HG03378 (cell line): ENCODE measurements around the gene FGF2.
"Not testable (repeated sequence)": the region's sequence is repeated elsewhere in the genome, so short reads cannot be mapped to it uniquely, and the experiment has no call there.

Experiments used
- ATAC-seq: cut with Tn5 transposase; IDR thresholded peaks from one replicate; pipeline ENCODE4 v1.9.1; 2021; ENCODE audit warnings: mild to moderate bottlenecking, moderate library complexity; ENCODE audit not compliant: unreplicated experiment

Gene FGF2

GRCh38 chr4:122812823-122813222, 13.8 kb upstream of the FGF2 start:
- not testable (repeated sequence) for ATAC-seq

DNA sequence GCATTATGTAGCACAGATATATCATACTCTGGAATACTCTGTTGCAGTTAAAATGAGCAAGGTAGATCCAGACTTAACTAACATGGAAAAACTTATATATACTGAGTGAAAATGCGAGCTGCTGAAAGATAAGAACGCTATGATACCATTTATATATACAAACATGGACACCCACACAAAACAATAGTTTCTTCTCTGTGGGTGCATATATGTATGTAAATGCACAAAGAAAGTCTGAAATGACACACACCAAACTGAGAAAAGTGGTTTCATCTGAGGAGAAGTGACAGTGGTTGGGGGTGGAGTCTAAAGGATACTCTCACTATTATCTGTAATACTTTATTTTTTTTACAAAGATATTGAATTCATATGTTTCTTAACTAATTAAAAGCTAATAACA, 12.2 kb upstream of the FGF2 start:
- peak; percentile 100 for ATAC-seq

DNA sequence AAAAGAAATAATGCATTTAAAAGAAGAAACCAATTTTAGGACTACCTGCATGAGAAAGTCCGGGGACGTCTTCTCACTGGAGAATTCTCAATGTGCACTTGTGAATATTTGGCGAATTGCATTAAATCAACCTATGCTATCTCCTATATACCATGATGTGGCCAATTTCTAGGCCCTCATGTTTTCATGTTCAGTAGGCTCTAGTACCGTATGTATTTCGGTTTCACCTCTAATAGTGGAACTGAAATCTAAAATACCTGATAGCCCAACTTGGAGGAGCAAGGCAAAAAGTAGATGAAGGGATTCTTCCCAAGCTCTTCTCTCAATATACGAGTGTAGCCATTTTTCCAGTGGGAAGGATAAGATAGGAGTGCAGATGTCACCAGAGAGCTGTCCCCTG, 11.4 kb upstream of the FGF2 start:
- no peak for ATAC-seq

GRCh38 chr4:122816476-122816875, 10.2 kb upstream of the FGF2 start:
- no peak for ATAC-seq

- no peak for ATAC-seq
These were observed 6.8 kb upstream of the FGF2 start for GRCh38 chr4:122819708-122820449.

- ATAC-seq = no peak
These were observed 5.5 kb upstream of the FGF2 start for GRCh38 chr4:122821092-122821491.

GRCh38 chr4:122822466-122822865, 4.2 kb upstream of the FGF2 start:
- no peak for ATAC-seq

DNA sequence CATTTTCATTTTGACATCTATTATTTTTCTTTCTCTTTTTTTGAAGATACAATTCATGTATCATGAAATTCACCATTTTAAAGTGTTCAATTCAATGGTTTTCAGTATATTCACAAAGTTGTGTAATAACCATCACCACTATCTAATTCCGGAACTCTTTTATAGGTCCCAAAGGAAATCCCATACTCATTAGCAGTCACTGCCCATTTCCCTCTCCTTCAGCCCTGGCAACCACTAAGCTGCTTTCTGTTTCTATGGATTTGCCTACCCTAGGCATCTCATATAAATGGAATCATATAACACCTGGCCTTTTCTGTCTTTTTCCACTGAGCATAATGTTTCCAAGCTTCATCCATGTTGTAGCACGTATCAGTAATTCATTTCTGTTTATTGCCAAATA, 3.2 kb upstream of the FGF2 start:
- no peak for ATAC-seq

DNA sequence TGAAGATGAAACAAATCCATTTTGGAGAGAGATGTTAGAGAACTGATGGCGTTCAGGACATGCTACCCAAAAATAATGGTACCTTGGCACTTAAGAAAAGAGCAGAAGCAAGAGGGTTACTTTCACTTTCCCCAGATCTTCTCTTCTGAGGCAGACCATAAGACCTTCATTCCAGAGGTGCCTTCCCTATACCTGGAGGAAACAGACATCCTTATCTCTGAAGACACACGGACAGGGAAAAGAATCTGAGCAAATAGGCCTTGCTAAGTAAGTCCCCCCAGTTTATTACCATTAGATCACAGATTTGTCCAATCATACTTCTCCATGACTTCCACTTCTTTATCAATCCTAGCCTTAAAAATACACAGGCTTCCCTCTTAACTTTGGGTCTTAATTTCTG, 2.0 kb upstream of the FGF2 start:
- ATAC-seq = no peak

DNA sequence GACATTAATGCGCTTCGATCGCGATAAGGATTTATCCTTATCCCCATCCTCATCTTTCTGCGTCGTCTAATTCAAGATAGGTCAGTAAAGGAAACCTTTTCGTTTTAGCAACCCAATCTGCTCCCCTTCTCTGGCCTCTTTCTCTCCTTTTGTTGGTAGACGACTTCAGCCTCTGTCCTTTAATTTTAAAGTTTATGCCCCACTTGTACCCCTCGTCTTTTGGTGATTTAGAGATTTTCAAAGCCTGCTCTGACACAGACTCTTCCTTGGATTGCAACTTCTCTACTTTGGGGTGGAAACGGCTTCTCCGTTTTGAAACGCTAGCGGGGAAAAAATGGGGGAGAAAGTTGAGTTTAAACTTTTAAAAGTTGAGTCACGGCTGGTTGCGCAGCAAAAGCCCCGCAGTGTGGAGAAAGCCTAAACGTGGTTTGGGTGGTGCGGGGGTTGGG, 528 bp upstream of the FGF2 start:
- ATAC-seq = no peak

DNA sequence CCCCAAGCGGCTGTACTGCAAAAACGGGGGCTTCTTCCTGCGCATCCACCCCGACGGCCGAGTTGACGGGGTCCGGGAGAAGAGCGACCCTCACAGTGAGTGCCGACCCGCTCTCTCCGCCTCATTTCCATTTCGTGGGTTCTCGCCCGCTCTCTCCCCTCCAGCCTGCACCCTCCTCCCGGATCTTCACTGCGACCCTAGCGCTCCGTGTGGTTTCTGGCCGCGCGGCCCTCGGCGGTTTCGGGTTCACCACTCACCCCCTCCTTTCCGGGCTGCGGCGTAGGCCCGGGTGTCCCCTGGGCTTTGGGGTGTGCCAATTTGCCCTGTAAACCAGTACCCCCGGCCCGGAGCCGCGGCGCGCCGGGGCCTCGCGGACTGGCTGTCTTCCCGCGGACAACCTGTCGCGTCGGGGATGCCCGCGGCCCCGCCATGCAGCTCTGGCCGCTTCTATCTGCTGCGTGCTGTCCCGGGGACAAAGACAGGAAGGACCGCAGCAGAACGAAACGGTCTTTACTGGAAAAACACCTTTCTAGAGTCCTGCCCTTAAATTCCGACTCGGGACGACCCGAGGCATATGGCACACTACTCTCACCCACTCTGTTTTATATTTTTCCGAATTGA, 737 bp downstream of the FGF2 start:
- peak; percentile 28 for ATAC-seq

- peak; percentile 97 for ATAC-seq
These were observed 1.4 kb downstream of the FGF2 start for GRCh38 chr4:122827879-122828601.

DNA sequence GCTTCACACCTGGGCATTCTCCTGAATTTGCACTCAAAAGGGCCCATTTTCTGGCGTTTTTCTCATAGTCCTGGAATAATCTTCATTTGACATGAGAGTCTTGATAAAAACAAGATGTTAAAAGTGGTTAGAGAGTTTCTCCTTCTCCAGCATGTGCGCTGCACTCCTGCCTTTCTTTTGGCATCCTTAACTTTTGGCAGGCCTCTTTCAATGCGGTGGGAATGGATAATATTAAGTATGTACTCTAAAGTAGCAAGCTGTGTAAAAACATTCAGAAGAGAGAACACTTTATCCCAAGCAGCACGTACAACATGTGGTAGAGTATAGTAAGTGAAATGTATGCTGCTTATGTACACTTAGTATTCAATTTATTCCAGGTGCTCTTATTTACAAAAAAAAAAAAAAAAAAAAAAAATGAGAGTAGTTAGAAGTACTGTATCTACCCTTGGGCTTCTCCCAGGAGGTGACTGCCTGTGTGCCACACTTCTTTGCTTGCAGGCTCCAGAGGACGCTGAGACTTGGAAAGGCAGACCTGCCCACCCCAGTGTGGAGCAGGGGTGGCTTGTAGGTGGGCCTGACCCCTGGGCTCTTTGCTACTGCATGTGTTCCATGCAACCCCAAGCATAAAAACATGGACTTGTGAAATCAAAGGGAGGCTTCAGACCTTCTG, 3.9 kb downstream of the FGF2 start:
- no peak for ATAC-seq

DNA sequence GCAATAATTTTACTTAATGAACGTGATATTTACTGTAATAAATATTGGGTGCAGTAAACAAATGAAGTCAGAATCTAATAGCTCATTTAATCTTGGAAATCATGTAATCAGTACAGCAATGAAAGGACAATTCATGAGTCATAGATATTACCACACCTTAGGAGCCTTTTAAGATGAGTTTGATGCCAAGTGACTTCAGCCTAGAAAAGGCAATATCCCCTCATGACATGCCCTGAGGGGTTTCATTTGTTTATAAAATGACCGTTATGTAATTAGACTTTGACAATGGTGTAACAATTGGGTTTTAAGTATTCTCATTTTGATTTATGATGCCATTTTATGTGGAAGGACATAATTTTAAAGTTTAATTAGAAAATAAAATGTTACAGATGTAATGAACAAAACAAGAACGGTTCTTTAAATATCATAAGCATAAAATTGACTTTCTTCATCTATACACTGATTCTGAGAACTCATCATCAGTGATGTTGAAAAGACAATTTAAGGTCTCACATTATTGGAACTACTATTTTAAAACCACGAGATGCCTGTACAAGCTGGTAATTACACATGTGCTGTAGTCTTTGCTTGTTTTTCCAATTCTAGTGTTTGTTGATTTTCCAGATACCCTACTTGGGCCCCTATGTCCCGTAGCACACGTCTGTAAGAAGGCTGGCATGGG, 5.0 kb downstream of the FGF2 start:
- ATAC-seq = no peak

DNA sequence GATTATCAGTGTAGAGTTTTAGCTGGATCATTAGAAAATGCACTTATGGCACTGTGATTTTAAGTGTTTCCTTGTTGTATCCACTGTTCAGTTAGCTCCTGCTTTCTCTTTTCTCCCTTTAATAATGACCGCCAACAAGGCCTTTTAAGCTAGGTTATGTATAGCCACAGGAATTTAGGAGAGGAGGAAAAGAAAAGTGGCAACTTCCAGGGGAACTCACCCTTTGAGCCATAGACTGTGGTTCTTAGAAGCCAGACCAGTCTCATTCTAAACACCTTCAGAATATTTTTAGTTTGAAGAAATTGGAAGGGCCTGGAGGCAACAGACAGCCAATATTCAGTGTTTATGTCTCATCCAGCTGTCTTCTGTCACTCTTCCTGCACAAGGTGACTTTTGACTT, 6.1 kb downstream of the FGF2 start:
- no peak for ATAC-seq

GRCh38 chr4:122833999-122834398, 7.4 kb downstream of the FGF2 start:
- ATAC-seq = no peak

GRCh38 chr4:122836941-122837340, 10.3 kb downstream of the FGF2 start:
- no peak for ATAC-seq

DNA sequence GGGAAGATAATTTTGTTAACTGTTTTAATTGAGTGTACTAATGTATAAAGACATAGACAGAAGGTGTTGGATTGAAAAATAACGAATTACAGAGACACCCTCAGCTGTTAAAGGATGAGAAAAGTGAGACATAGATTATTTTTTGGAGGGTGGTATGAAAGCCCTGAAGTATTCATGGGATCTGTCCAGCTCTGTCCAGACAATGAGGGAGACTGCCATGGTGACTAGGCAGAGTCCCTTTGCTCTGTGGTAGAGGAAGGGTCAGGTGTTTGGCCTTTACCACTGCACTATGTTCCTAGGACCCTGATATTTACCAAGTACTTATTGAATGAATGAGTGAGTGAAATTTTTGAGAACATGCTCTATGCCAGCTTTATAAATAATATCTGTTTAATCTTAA, 11.4 kb downstream of the FGF2 start:
- no peak for ATAC-seq

DNA sequence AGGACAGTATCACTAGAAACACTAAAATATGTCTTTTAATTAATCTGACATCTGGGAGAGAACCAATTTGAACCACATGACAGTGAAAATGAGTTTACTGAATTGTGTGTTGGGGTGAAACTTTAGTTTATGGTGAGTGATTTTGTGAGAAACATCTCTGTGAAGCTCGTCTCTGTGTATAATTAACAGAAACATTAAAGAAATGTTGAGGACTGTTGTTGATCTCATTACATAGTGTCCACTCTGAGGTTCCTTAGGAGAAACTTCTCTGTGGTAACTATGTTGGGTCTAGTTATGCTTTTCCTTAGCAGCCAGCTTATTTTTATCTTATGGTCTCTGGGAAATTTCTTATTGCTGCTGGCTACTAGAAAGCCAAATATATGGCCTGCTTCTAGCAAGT, 15.8 kb downstream of the FGF2 start:
- no peak for ATAC-seq

DNA sequence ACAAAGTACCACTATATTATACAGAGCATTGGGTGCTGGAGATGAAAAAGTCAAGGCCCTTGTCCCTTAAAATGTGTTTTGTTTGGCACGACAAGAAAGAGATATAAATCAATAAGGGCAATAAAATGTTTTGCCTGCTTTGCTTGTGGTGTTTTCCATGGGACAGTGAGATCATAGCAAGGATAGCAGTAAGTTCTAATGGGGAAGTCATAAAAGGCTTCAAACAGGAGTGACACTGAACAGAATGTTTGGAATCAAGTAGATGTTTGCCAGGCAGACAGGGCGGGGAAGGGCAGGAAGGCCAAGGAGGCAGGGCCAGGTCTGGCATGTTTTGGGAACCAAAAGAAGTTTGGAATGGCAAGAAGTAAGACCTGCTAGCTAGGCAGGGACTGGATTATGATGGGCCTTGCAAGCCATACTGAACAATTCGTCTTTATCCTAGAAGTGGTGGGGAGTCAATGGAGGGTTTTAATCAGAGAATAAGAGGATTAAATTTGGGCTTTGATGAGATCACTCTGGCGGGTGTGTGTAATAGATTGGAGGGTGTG, 16.4 kb downstream of the FGF2 start:
- ATAC-seq = no peak

- ATAC-seq = not testable (repeated sequence)
These were observed 17.8 kb downstream of the FGF2 start for GRCh38 chr4:122844391-122844790.
